Activated naive CD4-positive, alpha-beta T cell treated with anti-CD3 and anti-CD28 coated beads for 36 hours (primary cell): ENCODE data around the gene TUBB1. TPM values are rescaled to one million over a fixed set of nuclear protein-coding genes. Genes with fewer than 3 reads are reported as not detected.
"Not testable (repeated sequence)": the region's sequence is repeated elsewhere in the genome, so short reads cannot be mapped to it uniquely, and the experiment has no call there.

ENCODE experiments used
- CTCF ChIA-PET: fragments of 350-600 bp; sonication (Branson Sonifier 250); formaldehyde crosslinking; loops from one replicate; lab custom pipeline; 2021; ENCODE audit warnings: antibody characterized with exemption; lab: Charles Lee
- DNase-seq: peaks from one replicate; pipeline ENCODE4 v3.0.0-alpha.2; 2020
- H3K27ac Mint-ChIP-seq: one replicate; pipeline ENCODE4 v1.8.0; 2021; ENCODE audit warnings: mild to moderate bottlenecking, mixed read lengths
- H3K27me3 Mint-ChIP-seq: one replicate; pipeline ENCODE4 v1.8.0; 2021; ENCODE audit warnings: low read depth, mixed read lengths
- H3K36me3 Mint-ChIP-seq: one replicate; pipeline ENCODE4 v1.8.0; 2021; ENCODE audit warnings: low read depth, mixed read lengths
- H3K4me1 Mint-ChIP-seq: one replicate; pipeline ENCODE4 v1.8.0; 2021; ENCODE audit warnings: low read depth, mixed read lengths
- H3K4me3 Mint-ChIP-seq: one replicate; pipeline ENCODE4 v1.8.0; 2021; ENCODE audit warnings: mild to moderate bottlenecking, moderate library complexity, mixed read lengths
- H3K9me3 Mint-ChIP-seq: one replicate; pipeline ENCODE4 v1.8.0; 2021; ENCODE audit warnings: mixed read lengths
- intact Hi-C: fragments of 100-400 bp; cut with micrococcal nuclease; formaldehyde crosslinking; loops from one replicate; pipeline ENCODE4 v1.15.1; 2023
- total RNA-seq, 2 experiments: library from RNA; stranded (reverse); gene quantifications; one replicate each; pipeline ENCODE4 v1.2.3, GENCODE V29; 2021

The TUBB1 gene
- total RNA-seq, 2 experiments from 2014 or later = not detected

- H3K9me3 Mint-ChIP-seq = no peaks in the 10 kb centered on the region
- peak; percentile 95 for DNase-seq
- CTCF ChIA-PET = interaction anchor here (0.6 to 1.9 kb wide), 8 partner anchors 11 to 1410 kb away, joined by 3 to 10 read pairs (median 4); partner anchors contain the start of gene PRELID3B
- H3K36me3 Mint-ChIP-seq = peaks cover 54% of the 10 kb centered on the region
- intact Hi-C loops = loop anchor here (1.0 to 10.0 kb wide), 9 partner anchors 10 to 727 kb away; partner anchors contain the start of genes CTSZ, NELFCD, PRELID3B and RAB22A
- peak within 1 kb of the TSS; percentile 94 for H3K4me3 Mint-ChIP-seq
- no peaks in the 10 kb centered on the region for H3K27me3 Mint-ChIP-seq
- peaks cover 75% of the 10 kb centered on the region for H3K4me1 Mint-ChIP-seq
- peak within 1 kb of the TSS; percentile 93 for H3K27ac Mint-ChIP-seq
These were observed 12.9 kb downstream of the TUBB1 start, which contains the start of gene ATP5F1E for GRCh38 chr20:59032023-59032712. Gene ATP5F1E, minus strand, starts transcription at chr20:59032335. Its CDS starts 84 bp downstream, at chr20:59032251.

DNA sequence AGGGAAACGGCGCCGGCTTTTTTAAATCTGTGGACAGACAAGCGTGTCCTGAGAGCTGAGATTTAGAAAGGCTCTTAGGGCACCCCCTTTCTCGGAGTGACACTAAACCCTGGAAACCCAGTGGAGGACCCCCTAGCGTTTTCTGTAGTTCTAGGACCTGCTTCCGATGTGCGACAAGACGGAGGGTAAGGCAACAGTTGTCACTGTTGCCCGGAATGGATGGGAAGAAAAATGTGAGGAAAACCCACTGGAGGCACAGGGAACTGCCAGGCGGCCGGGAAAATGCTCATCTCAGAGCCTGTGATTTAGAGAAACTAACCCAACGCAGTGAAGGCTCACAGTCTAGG, 13.5 kb downstream of the TUBB1 start:
- Mint-ChIP-seq H3K27me3 (no peaks in the 10 kb centered on the region), H3K9me3 (no peaks in the 10 kb centered on the region), H3K4me1 (peaks cover 74% of the 10 kb centered on the region), H3K27ac (peak overlapping the region; percentile 91), H3K4me3 (peak overlapping the region; percentile 94), H3K36me3 (peaks cover 55% of the 10 kb centered on the region)
- DNase-seq = no peak
- intact Hi-C loops = loop anchor here (1.0 to 10.0 kb wide), 9 partner anchors 10 to 728 kb away; partner anchors contain the start of genes CTSZ, NELFCD, PRELID3B and RAB22A
- CTCF ChIA-PET = interaction anchor here (1.6 to 1.9 kb wide), 2 partner anchors 11 to 174 kb away, joined by 5 to 6 read pairs; partner anchors contain the start of gene PRELID3B

DNA sequence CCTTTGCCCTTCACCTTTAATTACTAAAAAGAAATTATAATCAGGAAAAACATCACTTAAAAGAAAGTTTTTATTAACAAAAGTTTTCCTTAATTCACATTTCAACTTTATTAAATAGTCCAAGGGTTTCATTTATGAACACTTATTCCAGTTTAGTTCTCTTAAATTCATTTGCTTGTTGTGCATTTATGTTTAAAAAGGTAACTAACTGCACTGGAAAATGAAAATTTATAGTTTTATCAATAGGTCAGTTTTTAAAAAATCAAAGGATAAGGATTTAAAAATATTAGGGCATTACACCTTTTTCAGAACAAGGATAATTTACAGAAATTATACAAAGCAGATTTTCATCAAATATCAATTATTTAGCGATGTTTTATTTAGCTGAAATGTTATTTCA, 13.9 kb downstream of the TUBB1 start:
- Mint-ChIP-seq H3K27me3 (no peaks in the 10 kb centered on the region), H3K36me3 (peaks cover 56% of the 10 kb centered on the region), H3K4me3 (peak overlapping the region; percentile 94), H3K4me1 (peaks cover 73% of the 10 kb centered on the region), H3K9me3 (no peaks in the 10 kb centered on the region), H3K27ac (peak overlapping the region; percentile 91)
- intact Hi-C loops = loop anchor here (2.0 to 10.0 kb wide), 4 partner anchors 126 to 728 kb away; partner anchors contain the start of gene RAB22A
- DNase-seq = no peak
- CTCF ChIA-PET = interaction anchor here (0.6 kb wide), 1 partner anchor 134 kb away, joined by 4 read pairs; no protein-coding TSS in a partner anchor

- intact Hi-C loops = loop anchor here (2.0 to 10.0 kb wide), 4 partner anchors 126 to 729 kb away; partner anchors contain the start of gene RAB22A
- no peaks in the 10 kb centered on the region for H3K9me3 Mint-ChIP-seq
- H3K27me3 Mint-ChIP-seq = no peaks in the 10 kb centered on the region
- peaks cover 55% of the 10 kb centered on the region for H3K36me3 Mint-ChIP-seq
- peak overlapping the region; percentile 4 for H3K4me3 Mint-ChIP-seq
- CTCF ChIA-PET = interaction anchor here (0.6 to 0.8 kb wide), 2 partner anchors 43 to 135 kb away, joined by 3 to 4 read pairs; no protein-coding TSS in a partner anchor
- H3K4me1 Mint-ChIP-seq = peaks cover 68% of the 10 kb centered on the region
- H3K27ac Mint-ChIP-seq = peak overlapping the region; percentile 55
- DNase-seq = no peak
These were observed 14.5 kb downstream of the TUBB1 start for GRCh38 chr20:59033616-59034165.

DNA sequence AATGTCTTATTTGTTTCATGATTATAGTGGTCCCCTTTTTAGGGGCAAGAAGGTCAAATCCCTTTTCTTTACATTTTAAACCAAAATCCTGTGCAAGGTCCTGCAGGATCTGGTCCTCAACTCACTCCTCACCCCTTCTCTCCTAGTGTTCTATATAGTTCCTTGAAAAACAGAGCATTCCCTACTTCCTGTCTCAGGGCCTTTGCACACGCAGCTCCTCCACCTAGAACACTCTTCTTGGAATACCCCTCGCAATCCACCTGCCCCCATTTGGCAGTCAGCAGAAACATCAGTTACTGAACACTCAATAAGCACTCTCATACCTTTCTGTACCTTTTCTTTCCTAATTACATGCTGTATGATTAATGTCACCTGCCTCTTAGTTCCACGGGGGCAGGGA, 16.2 kb downstream of the TUBB1 start:
- CTCF ChIA-PET = no interaction called here
- H3K27ac Mint-ChIP-seq = peak overlapping the region; percentile 67
- intact Hi-C loops = loop anchor here (10.0 kb wide), 2 partner anchors 641 to 731 kb away; partner anchors contain the start of gene RAB22A
- no peak for DNase-seq
- H3K9me3 Mint-ChIP-seq = no peaks in the 10 kb centered on the region
- peaks cover 67% of the 10 kb centered on the region for H3K4me1 Mint-ChIP-seq
- H3K36me3 Mint-ChIP-seq = peaks cover 48% of the 10 kb centered on the region
- H3K4me3 Mint-ChIP-seq = no peak overlapping the region
- H3K27me3 Mint-ChIP-seq = no peaks in the 10 kb centered on the region

DNA sequence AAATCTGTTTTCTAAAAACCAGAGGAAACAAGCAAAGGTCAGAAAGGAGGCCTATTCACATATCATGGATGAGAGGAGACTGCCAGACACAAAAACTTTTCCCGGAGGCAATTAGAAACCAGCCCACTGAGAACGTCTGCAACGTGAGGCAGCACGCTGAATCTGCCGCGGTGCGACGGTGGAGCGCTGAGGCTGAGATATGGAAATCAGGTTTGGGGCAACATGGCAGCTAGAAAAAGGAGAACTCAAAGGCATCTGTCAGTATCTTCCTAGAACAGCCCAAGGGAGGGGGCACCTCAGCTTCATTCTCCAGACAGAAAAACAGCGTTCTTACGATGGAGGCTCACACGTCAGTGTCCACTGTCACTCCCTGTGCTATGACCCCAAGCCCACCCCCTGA, 18.2 kb downstream of the TUBB1 start:
- no peaks in the 10 kb centered on the region for H3K27me3 Mint-ChIP-seq
- H3K36me3 Mint-ChIP-seq = peaks cover 50% of the 10 kb centered on the region
- intact Hi-C loops = loop anchor here (10.0 kb wide), 2 partner anchors 643 to 733 kb away; partner anchors contain the start of gene RAB22A
- H3K9me3 Mint-ChIP-seq = no peaks in the 10 kb centered on the region
- peaks cover 66% of the 10 kb centered on the region for H3K4me1 Mint-ChIP-seq
- no peak overlapping the region for H3K4me3 Mint-ChIP-seq
- peak overlapping the region; percentile 54 for H3K27ac Mint-ChIP-seq
- no peak for DNase-seq
- CTCF ChIA-PET = no interaction called here

GRCh38 chr20:59039233-59039632, 20.0 kb downstream of the TUBB1 start:
- intact Hi-C loops = loop anchor here (10.0 kb wide), 2 partner anchors 644 to 734 kb away; partner anchors contain the start of gene RAB22A
- no peaks in the 10 kb centered on the region for H3K27me3 Mint-ChIP-seq
- peaks cover 48% of the 10 kb centered on the region for H3K36me3 Mint-ChIP-seq
- no peak for DNase-seq
- H3K4me3 Mint-ChIP-seq = peak overlapping the region; percentile 93
- CTCF ChIA-PET = no interaction called here
- no peaks in the 10 kb centered on the region for H3K9me3 Mint-ChIP-seq
- peaks cover 64% of the 10 kb centered on the region for H3K4me1 Mint-ChIP-seq
- H3K27ac Mint-ChIP-seq = peak overlapping the region; percentile 89

DNA sequence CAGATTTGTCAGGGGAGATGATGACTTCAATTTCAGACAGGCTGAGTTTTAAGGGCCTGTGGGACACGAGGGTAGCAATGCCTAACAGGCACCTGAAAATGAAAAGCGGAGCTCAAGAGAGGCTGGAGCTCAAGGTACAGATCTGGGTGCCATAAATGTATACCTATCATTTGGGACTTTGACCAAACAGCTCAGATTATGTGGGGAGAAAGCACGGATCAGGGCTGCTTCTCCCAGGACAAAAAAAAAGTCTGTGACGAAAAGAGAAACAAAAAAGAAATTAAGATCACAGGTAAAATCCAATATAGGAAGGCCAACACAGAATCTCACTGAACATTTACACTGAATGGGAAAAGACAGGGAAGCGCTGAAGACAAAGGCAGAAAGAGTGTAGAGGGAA, 21.4 kb downstream of the TUBB1 start:
- CTCF ChIA-PET = no interaction called here

GRCh38 chr20:59041487-59041886, 22.3 kb downstream of the TUBB1 start:
- CTCF ChIA-PET = interaction anchor here (0.7 kb wide), 1 partner anchor 41 kb away, joined by 3 read pairs; no protein-coding TSS in a partner anchor
- Mint-ChIP-seq H3K4me1 (peaks cover 50% of the 10 kb centered on the region), H3K27ac (peak overlapping the region; percentile 89), H3K36me3 (peaks cover 35% of the 10 kb centered on the region), H3K4me3 (peak overlapping the region; percentile 93)
- H3K27me3 Mint-ChIP-seq, H3K9me3 Mint-ChIP-seq, DNase-seq: not testable (repeated sequence)
- intact Hi-C loops = loop anchor here (5.0 kb wide), 1 partner anchor 36 kb away; no protein-coding TSS in a partner anchor

More for the DNA sequence above, 21.4 kb downstream of the TUBB1 start:
- H3K27ac Mint-ChIP-seq = peak overlapping the region; percentile 89
- no peak for DNase-seq
- peaks cover 41% of the 10 kb centered on the region for H3K36me3 Mint-ChIP-seq
- peaks cover 57% of the 10 kb centered on the region for H3K4me1 Mint-ChIP-seq
- no peaks in the 10 kb centered on the region for H3K27me3 Mint-ChIP-seq
- H3K4me3 Mint-ChIP-seq = peak overlapping the region; percentile 93
- no peaks in the 10 kb centered on the region for H3K9me3 Mint-ChIP-seq
- intact Hi-C loops = loop anchor here (5.0 kb wide), 1 partner anchor 37 kb away; no protein-coding TSS in a partner anchor

DNA sequence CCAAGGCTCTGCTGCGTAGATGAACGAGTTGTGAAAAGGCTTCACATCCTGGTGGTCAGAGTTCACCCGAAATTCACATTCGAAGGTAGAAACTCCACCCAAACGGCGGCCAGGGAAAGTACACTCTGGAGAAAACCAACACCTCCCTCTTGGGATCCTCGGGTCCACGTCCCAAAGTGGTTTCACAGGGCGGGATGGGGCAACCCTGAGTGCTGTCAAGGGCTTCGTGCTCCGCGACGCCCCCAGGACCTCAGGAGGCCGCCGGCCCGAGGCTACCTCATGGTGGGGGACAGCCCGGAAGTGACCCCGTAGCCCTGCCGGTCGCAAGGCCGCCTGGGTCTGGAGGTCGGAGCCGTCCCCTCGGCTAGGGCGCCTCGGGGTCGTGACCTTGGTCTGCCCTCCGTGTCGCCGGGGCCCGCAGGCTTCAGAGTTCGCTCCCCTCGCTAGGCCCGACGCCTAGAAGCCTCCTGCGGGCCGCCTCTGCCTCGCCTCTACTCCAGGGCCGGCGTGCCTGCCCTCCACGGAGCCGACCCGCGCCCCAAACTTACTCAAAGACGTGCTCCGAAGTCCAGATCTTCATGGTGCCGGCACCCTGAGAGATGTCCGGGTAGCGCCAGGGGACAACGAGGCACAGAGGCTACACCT, 23.0 kb downstream of the TUBB1 start, which contains the start of gene PRELID3B:
PRELID3B (minus strand) TSS at position 636 of the 645 bp plus-strand sequence; CDS start at position 580, 56 bp downstream.
- Mint-ChIP-seq H3K27me3 (no peaks in the 10 kb centered on the region), H3K36me3 (peaks cover 28% of the 10 kb centered on the region), H3K9me3 (no peaks in the 10 kb centered on the region), H3K4me1 (peaks cover 43% of the 10 kb centered on the region), H3K4me3 (peak within 1 kb of the TSS; percentile 93), H3K27ac (peak within 1 kb of the TSS; percentile 89)
- intact Hi-C loops = loop anchor here (1.0 to 5.0 kb wide), 4 partner anchors 10 to 121 kb away; partner anchors contain the start of genes ATP5F1E, NELFCD and ZNF831
- CTCF ChIA-PET = interaction anchor here (0.7 to 1.2 kb wide), 2 partner anchors 10 to 40 kb away, joined by 3 to 6 read pairs; partner anchors contain the start of gene ATP5F1E
- no peak for DNase-seq
